GM21737 (cell line): ENCODE measurements around the gene EHD4.

Experiments
- ATAC-seq: cut with Tn5 transposase; IDR thresholded peaks from one replicate; pipeline ENCODE4 v1.9.1; 2021; ENCODE audit warnings: mild to moderate bottlenecking, moderate library complexity; ENCODE audit not compliant: unreplicated experiment

EHD4 gene

GRCh38 chr15:41981371-41982132, 9.2 kb upstream of the EHD4 start:
- ATAC-seq = no peak

DNA sequence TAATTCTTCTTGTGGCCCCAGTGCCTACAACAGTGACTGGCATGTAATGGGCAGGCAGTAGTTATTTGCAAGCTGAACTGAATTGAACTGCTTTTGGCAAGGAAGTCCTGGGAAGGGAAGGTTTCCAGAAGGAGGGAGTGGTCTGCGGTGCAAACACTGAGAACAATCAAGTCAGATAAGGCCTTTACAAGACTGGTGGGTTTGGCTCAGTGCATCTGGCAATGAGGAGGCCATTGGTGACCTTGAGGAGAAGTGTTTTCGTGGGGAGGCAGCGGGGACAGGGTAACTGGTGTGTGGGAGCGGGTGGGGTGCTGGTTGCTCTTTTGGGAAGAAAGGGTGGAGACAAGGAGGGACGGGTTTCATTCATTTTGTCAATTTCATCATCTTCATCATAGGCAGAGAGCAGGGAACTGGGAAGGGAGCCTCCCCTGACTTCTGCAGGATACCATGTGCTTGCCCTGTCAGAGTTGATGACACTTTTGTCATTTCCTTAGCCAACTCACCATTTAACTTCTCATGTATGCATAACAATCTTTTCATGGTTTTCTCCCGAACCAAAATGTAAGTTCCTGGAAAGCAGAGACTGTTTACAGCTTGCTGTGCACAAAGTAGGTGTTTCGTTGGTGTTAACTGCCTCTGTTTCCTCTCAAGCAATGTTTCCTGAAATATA, 8.4 kb upstream of the EHD4 start:
- no peak for ATAC-seq

DNA sequence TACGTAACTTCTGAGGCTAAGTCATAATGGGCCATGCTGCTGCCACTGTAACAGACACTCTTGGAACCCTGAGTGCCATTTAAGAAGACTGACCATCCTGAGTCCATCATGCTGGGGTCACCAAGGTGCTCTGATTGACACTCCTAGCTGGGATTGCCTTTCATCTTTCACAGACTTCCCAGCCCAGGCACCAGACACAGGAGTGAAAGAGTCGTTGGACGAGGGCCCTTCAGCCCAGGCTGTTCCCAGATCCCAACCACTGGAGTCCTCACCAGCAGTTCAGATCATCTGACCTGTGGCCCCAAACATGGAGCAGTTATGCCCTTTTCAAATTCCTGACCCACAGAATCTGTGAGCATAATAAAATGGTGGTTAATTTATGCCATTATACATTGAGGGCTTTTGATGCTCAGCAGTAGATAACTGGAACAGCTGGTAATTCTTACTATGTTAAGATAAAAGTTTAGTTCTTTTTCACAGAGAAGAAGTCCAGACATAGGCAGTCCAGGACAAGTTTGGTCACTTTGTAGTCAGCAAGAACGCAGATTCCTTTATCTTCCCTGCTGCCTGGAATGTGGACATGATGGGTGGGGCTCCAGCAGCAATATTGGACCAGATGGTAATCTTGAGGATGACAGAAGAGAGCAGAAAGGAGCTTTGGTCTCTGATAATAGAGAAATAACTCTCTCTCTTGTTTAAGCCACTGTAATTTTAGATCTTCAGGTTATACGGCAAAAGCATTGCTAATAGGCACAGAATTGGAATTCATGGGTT, 7.3 kb upstream of the EHD4 start:
- no peak for ATAC-seq

DNA sequence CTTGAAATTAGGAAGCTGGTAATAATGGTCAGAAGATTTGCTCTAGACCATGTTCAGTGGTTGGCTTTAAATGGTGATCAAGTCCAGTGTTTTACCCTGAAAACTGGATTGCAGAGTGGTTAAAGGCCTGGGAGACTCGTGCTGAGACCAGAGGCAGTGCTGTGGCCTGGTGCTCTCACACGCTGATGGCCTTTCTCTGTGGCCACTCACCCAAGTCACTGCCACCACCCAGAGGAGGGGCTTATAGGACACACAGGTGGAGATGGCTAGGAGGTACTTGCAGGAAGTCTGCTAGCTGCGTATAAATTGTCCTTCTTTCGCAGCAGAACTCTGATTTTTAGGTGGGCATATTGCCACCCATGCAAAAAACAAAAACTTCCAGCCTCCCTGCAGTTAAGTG, 6.2 kb upstream of the EHD4 start:
- ATAC-seq = no peak

GRCh38 chr15:41977757-41978383, 5.5 kb upstream of the EHD4 start:
- ATAC-seq = no peak

DNA sequence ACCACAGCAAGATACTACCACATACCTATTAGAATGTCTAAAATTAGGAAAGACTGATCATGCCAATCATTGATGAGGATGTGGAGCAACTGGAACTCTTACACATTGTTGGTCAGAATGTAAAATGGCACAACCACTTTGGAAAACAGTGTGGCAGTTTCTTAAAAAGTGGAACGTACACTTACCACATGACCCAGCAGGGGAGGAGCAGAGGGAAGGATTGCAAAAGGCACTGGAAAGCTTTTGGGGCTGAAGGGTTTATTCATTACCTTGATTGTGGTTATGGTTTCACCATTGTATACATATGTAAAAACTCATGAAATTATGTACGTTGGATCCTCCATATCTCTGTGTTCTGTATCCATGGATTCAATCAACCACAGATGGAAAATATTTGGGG, 3.3 kb upstream of the EHD4 start:
- ATAC-seq = no peak

DNA sequence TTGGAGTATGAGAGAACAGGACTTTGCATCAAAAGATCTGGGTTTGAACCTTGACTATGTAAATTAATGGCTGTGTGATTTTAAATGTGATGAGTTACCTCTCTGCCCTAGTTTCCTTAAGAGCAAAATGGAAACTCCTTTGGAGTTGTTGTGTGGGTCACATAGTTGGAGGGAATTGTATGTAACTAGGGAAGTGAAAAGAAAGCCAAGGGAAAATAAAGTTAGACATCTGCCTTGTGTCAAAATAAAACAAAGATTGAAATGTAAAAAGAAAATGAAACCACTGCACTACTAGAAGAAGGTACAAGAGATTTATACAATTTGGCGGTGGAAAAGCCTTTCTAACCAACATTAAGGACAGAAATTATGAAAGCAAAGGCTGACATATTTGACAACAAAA, 1.7 kb upstream of the EHD4 start:
- no peak for ATAC-seq

GRCh38 chr15:41971895-41972252, 483 bp downstream of the EHD4 start:
- ATAC-seq = peak; percentile 24

DNA sequence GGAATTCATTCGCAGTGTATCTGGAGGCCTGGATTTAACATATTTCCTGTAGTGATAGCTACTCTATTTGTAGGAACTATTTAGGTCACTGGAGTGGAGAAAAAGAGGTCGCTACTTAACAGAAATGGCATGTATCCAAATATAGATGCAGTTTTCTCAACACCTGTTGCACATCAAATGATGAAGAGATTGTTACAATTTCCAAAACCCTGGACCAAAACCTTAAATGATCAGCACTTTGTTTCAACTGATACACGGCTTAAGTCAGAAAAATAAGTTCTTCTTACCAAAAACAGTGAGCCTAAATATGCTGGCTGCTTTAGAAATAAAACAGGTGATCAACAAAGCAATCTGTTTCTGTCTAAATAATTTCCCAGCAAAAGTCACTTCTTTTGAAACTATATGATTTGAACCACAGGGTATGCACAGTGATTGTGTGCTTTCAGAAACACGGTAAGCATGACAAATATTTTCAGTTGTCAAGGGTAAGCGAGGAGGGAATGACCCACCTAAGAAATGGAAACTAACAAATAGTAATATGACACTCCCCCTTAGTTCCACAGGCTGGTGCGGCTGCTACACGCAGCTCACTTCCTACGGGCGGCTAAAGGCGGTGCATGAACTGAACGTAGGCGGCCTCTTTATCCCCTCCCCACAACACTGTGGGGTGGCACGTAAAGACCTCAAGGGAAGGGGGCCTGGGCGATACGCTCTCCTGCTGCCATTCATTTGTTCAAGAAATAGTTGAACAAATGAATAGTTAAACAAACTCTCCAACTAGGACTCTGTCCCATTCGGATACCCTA, 1.1 kb downstream of the EHD4 start:
- ATAC-seq = peak; percentile 47

DNA sequence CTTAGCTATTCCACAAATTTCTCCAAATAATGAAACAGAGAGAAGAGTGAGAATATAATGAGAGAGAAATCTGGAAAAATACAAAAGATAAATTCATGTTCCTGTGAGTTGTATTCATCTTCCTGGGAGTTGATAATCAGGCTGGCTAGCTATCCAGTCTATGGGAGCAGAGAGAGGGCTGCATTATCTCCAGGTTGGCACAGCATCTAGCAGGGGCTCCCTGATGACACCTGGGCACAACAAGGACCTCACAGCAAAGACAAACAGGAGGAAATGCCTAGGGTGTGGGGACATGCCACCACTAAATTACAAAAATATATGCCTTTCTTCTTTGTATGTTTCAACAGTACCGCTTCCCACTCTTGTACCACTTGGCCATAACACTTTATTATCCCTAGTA, 1.9 kb downstream of the EHD4 start:
- ATAC-seq = no peak

- ATAC-seq = no peak
Observed at GRCh38 chr15:41969851-41970431, 2.4 kb downstream of the EHD4 start.

GRCh38 chr15:41968701-41969100, 3.7 kb downstream of the EHD4 start:
- ATAC-seq = no peak

DNA sequence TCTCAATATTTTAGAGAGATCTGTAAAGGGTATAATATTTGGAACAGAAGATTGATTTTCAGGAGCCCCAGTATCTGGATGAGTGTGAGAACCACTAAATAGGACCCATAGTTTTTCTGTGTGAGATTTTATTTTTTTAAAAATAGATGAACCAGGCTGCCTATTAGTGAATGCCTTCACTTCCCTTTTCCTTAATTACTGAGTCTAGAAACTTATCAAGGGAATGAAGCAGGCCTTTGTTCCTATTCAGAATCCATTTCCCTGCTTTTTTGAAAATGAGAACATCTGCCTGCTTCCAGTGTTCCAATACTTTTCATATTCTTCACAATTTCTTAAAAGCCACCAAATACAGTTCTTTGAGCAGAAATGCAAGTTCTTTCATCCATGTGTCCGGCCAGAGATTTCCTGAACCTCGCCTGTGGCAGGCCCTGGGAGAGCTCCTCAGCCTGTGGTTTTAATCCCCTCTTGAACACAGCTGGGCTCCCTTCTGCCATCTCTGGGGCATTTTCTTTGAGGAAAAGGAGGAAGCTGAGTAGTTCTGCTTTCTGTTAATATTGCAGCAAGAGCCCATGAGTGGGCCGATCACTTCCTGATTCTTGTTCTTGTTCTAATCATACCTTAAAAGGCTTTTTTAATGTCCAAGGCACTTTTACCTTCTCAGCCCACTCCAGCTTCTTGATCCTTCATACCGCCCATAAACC, 4.7 kb downstream of the EHD4 start:
- no peak for ATAC-seq

DNA sequence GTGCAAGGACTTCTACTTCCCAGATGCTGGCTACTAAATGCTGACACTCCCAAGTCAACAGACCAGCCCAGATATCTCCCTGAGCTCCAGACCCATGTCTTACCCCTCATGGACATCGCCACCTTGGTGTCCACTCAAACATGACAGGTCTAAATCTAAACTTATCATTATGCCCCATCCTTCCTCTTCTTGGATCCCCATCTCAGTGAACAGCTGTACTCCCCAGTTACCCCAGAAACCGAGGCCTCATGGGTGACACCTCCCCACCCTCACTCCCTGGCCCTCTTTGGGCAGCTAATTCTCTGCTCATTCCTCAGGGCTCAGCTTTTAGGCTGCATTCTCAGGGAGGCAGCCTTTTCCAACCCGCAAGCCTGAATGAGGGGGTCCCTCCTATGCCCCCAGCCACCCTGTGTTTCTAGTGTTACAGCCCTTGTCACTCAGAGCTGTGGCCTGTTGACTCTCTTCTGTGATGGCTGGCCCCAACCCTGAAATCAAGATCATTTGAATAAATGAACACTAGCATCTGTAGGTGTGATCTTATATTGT, 5.4 kb downstream of the EHD4 start:
- no peak for ATAC-seq

DNA sequence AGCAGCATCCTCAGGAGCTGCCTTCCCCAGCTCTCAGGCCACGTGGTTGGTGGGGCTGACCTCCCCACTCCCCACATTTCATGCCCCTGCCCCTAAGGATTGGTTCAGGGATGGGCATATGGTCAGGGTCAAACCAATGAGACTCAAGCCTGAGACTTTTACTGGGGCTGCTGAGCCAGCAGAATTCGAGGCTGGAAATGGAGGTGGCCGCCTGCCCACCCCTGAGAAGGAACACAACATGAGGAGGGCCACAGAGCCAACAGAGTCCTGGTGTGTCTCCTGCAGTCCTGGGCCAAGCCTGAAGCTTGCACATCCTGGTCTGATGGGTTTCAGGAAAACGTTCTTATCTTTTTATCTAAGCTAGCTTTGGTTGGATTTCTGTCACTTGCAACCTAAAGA, 5.9 kb downstream of the EHD4 start:
- no peak for ATAC-seq

DNA sequence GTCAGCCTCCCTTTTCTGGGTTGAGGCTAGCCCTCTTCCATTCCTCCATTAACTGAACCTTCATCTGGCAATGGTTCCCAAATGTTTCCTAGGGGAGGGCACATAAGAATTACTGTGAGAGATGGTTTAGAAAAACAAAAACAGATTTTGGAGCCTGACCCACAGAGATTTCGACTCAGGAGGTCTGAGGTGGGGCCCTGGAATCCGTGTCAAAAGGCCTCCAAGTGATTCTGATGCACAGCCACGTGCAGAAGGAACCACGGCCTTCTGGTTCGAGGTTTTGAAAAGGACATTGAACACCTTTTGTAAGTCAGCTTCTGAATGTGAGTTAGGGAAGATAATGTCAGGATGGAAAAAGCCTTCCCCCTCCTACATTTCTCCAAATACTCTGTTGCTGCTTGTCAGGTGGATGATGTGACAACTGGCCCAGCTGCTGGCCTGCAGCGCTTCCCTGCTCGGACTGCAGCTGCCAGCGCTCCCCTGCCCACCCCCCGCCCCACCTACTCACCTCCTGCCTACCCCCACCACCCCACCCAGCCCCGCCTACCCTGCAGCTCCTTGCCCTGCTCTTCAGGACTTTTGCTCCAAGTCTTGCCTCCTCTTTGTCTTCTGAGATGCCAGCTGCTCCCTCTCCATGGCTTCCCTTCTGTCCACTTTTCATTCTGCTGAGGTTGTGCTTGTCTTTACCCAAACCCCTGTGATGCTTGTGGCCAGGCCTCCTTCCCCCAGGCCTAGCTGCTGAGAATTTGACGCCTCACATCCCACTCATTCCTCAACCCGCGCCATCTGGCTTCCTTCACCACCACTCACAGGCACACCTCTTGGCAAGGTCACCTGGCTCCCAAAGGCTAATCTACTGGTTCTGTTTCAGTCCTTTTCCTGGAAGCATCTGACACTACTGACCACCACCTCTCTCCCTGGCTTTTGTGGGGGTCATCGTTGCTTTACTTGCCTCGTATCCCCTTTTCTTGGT, 6.6 kb downstream of the EHD4 start:
- ATAC-seq = no peak

- no peak for ATAC-seq
Observed at GRCh38 chr15:41961595-41962202, 10.7 kb downstream of the EHD4 start.

DNA sequence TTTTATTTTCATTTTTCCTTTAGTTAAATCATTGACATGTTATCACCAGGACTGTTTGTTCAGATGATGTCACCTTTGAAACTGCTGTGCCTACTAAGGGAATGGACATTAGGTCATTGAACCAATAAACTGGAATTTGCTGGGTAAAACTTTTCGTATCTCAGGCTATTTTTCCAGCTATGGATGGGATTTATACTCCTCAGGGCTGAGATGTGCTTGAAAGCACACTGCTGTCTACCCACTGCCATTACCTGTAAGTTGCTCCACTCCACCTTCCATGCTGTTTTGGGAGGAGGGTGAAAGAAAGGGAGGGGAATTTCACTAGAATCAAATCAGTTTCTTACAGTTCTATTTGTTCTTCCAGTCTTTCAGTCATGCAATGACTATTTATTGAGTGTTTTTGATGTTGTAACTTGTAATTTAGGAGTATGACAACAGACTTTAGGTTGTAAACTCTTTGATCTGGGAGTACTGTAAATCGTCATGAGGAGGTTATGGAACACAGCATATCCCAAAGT, 11.3 kb downstream of the EHD4 start:
- no peak for ATAC-seq
